ENCODE results near the gene KPNA2.
"Not testable (repeated sequence)": the region's sequence is repeated elsewhere in the genome, so short reads cannot be mapped to it uniquely, and the experiment has no call there.

KPNA2 gene

GRCh38 chr17:68080411-68081150 lies 45.0 kb downstream of the KPNA2 start:
- no peak for TF ChIP-seq CTCF (IDR thresholded peaks at IDR 0.05; ENCODE audit: low read depth, low read length)

GRCh38 chr17:68081305-68082265 lies 46.0 kb downstream of the KPNA2 start:
- not testable (repeated sequence) for DNase-seq (ENCODE audit: extremely low read depth, low read depth)

More at GRCh38 chr17:68080411-68081150, 45.0 kb downstream of the KPNA2 start:
- no peak for DNase-seq (ENCODE audit: extremely low read depth, low read depth)

GRCh38 chr17:68085771-68086381 lies 50.3 kb downstream of the KPNA2 start:
- DNase-seq (ENCODE audit: extremely low read depth, low read depth), result no peak
- TF ChIP-seq CTCF (IDR thresholded peaks at IDR 0.05; ENCODE audit: low read depth, low read length), result no peak

GRCh38 chr17:68086666-68087065 lies 51.1 kb downstream of the KPNA2 start:
- DNase-seq (ENCODE audit: extremely low read depth, low read depth), result not testable (repeated sequence)

- not testable (repeated sequence) for DNase-seq (ENCODE audit: extremely low read depth, low read depth)
These were observed 51.6 kb downstream of the KPNA2 start for GRCh38 chr17:68087131-68087623.

- no peak for DNase-seq (ENCODE audit: extremely low read depth, low read depth)
- TF ChIP-seq CTCF (IDR thresholded peaks at IDR 0.05; ENCODE audit: low read depth, low read length), result no peak
These were observed 52.3 kb downstream of the KPNA2 start for GRCh38 chr17:68087851-68088250.

GRCh38 chr17:68089881-68090280 lies 54.3 kb downstream of the KPNA2 start:
- TF ChIP-seq CTCF (IDR thresholded peaks at IDR 0.05; ENCODE audit: low read depth, low read length), result no peak
- no peak for DNase-seq (ENCODE audit: extremely low read depth, low read depth)

- no peak for TF ChIP-seq CTCF (IDR thresholded peaks at IDR 0.05; ENCODE audit: low read depth, low read length)
- DNase-seq (ENCODE audit: extremely low read depth, low read depth), result no peak
These were observed 59.0 kb downstream of the KPNA2 start for GRCh38 chr17:68094481-68095078.

Data from AG09319 (cell line).